ENCODE results near the gene PRKCE.
A peak's percentile ranks its signal among the peaks of the same experiment; 100 is the strongest.

Gene PRKCE

GRCh38 chr2:46034535-46034934 lies 383.1 kb downstream of the PRKCE start:
- H3K4me3 ChIP-seq (ENCODE audit: low read length in 2 of 2): no peak overlapping the region
- peaks cover 4 to 10% of the 10 kb centered on the region in 2 donors for H3K4me1 ChIP-seq (ENCODE audit: control insufficient read depth in 2 of 2, insufficient read depth in 2 of 2, low read length in 2 of 2)
- no peak overlapping the region for H3K9ac ChIP-seq (ENCODE audit: low read depth in 1 of 2, low read length in 2 of 2)
- H3K36me3 ChIP-seq (ENCODE audit: control insufficient read depth in 2 of 2, insufficient read depth in 2 of 2, low read length in 2 of 2): no peaks in the 10 kb centered on the region
- H3K9me3 ChIP-seq (ENCODE audit: control insufficient read depth in 2 of 2, low read length in 2 of 2): no peaks in the 10 kb centered on the region
- no peak overlapping the region for H3K27ac ChIP-seq (ENCODE audit: low read depth in 2 of 2, low read length in 2 of 2)
- no peaks in the 10 kb centered on the region for H3K27me3 ChIP-seq (ENCODE audit: control insufficient read depth in 2 of 2, insufficient read depth in 2 of 2, low read length in 2 of 2)

GRCh38 chr2:46036929-46037328 lies 385.5 kb downstream of the PRKCE start:
- H3K9ac ChIP-seq (ENCODE audit: low read depth in 1 of 2, low read length in 2 of 2): no peak overlapping the region
- H3K36me3 ChIP-seq (ENCODE audit: control insufficient read depth in 2 of 2, insufficient read depth in 2 of 2, low read length in 2 of 2): no peaks in the 10 kb centered on the region
- H3K27me3 ChIP-seq (ENCODE audit: control insufficient read depth in 2 of 2, insufficient read depth in 2 of 2, low read length in 2 of 2): no peaks in the 10 kb centered on the region
- peaks cover 10 to 26% of the 10 kb centered on the region in 2 donors for H3K4me1 ChIP-seq (ENCODE audit: control insufficient read depth in 2 of 2, insufficient read depth in 2 of 2, low read length in 2 of 2)
- no peak overlapping the region for H3K4me3 ChIP-seq (ENCODE audit: low read length in 2 of 2)
- peak overlapping the region; percentile 29 to 35 for H3K27ac ChIP-seq (ENCODE audit: low read depth in 2 of 2, low read length in 2 of 2)
- H3K9me3 ChIP-seq (ENCODE audit: control insufficient read depth in 2 of 2, low read length in 2 of 2): no peaks in the 10 kb centered on the region

- no peak overlapping the region for H3K4me3 ChIP-seq (ENCODE audit: low read length in 2 of 2)
- no peaks in the 10 kb centered on the region for H3K27me3 ChIP-seq (ENCODE audit: control insufficient read depth in 2 of 2, insufficient read depth in 2 of 2, low read length in 2 of 2)
- no peak overlapping the region for H3K9ac ChIP-seq (ENCODE audit: low read depth in 1 of 2, low read length in 2 of 2)
- H3K27ac ChIP-seq (ENCODE audit: low read depth in 2 of 2, low read length in 2 of 2): no peak overlapping the region
- no peaks in the 10 kb centered on the region for H3K36me3 ChIP-seq (ENCODE audit: control insufficient read depth in 2 of 2, insufficient read depth in 2 of 2, low read length in 2 of 2)
- H3K9me3 ChIP-seq (ENCODE audit: control insufficient read depth in 2 of 2, low read length in 2 of 2): no peaks in the 10 kb centered on the region
- H3K4me1 ChIP-seq (ENCODE audit: control insufficient read depth in 2 of 2, insufficient read depth in 2 of 2, low read length in 2 of 2): peaks cover 10 to 34% of the 10 kb centered on the region in 2 donors
These were observed 388.2 kb downstream of the PRKCE start for GRCh38 chr2:46039543-46040303.

- Histone ChIP-seq H3K4me1 (ENCODE audit: control insufficient read depth in 2 of 2, insufficient read depth in 2 of 2, low read length in 2 of 2) (peaks cover 10 to 34% of the 10 kb centered on the region in 2 donors), H3K27ac (ENCODE audit: low read depth in 2 of 2, low read length in 2 of 2) (no peak overlapping the region)
These were observed 389.2 kb downstream of the PRKCE start for GRCh38 chr2:46040563-46041155.

GRCh38 chr2:46041434-46041833 lies 390.0 kb downstream of the PRKCE start:
- Histone ChIP-seq H3K4me3 (ENCODE audit: low read length in 2 of 2) (no peak overlapping the region), H3K27ac (ENCODE audit: low read depth in 2 of 2, low read length in 2 of 2) (peak overlapping the region in 1 of 2 donors; percentile 15), H3K9ac (ENCODE audit: low read depth in 1 of 2, low read length in 2 of 2) (no peak overlapping the region), H3K27me3 (ENCODE audit: control insufficient read depth in 2 of 2, insufficient read depth in 2 of 2, low read length in 2 of 2) (no peaks in the 10 kb centered on the region), H3K36me3 (ENCODE audit: control insufficient read depth in 2 of 2, insufficient read depth in 2 of 2, low read length in 2 of 2) (no peaks in the 10 kb centered on the region), H3K4me1 (ENCODE audit: control insufficient read depth in 2 of 2, insufficient read depth in 2 of 2, low read length in 2 of 2) (peaks cover 10 to 34% of the 10 kb centered on the region in 2 donors), H3K9me3 (ENCODE audit: control insufficient read depth in 2 of 2, low read length in 2 of 2) (no peaks in the 10 kb centered on the region)

More at GRCh38 chr2:46040563-46041155, 389.2 kb downstream of the PRKCE start:
- Histone ChIP-seq H3K9ac (ENCODE audit: low read depth in 1 of 2, low read length in 2 of 2) (no peak overlapping the region), H3K36me3 (ENCODE audit: control insufficient read depth in 2 of 2, insufficient read depth in 2 of 2, low read length in 2 of 2) (no peaks in the 10 kb centered on the region), H3K4me3 (ENCODE audit: low read length in 2 of 2) (no peak overlapping the region), H3K27me3 (ENCODE audit: control insufficient read depth in 2 of 2, insufficient read depth in 2 of 2, low read length in 2 of 2) (no peaks in the 10 kb centered on the region), H3K9me3 (ENCODE audit: control insufficient read depth in 2 of 2, low read length in 2 of 2) (no peaks in the 10 kb centered on the region)

- Histone ChIP-seq H3K9ac (ENCODE audit: low read depth in 1 of 2, low read length in 2 of 2) (no peak overlapping the region), H3K27me3 (ENCODE audit: control insufficient read depth in 2 of 2, insufficient read depth in 2 of 2, low read length in 2 of 2) (no peaks in the 10 kb centered on the region), H3K4me3 (ENCODE audit: low read length in 2 of 2) (no peak overlapping the region), H3K27ac (ENCODE audit: low read depth in 2 of 2, low read length in 2 of 2) (peak overlapping the region in 1 of 2 donors; percentile 42), H3K9me3 (ENCODE audit: control insufficient read depth in 2 of 2, low read length in 2 of 2) (no peaks in the 10 kb centered on the region), H3K4me1 (ENCODE audit: control insufficient read depth in 2 of 2, insufficient read depth in 2 of 2, low read length in 2 of 2) (peaks cover 10 to 34% of the 10 kb centered on the region in 2 donors), H3K36me3 (ENCODE audit: control insufficient read depth in 2 of 2, insufficient read depth in 2 of 2, low read length in 2 of 2) (no peaks in the 10 kb centered on the region)
These were observed 390.7 kb downstream of the PRKCE start for GRCh38 chr2:46042207-46042637.

GRCh38 chr2:46042711-46043110 lies 391.2 kb downstream of the PRKCE start:
- no peak overlapping the region for H3K4me3 ChIP-seq (ENCODE audit: low read length in 2 of 2)
- no peak overlapping the region for H3K9ac ChIP-seq (ENCODE audit: low read depth in 1 of 2, low read length in 2 of 2)
- H3K4me1 ChIP-seq (ENCODE audit: control insufficient read depth in 2 of 2, insufficient read depth in 2 of 2, low read length in 2 of 2): peaks cover 10 to 34% of the 10 kb centered on the region in 2 donors
- H3K9me3 ChIP-seq (ENCODE audit: control insufficient read depth in 2 of 2, low read length in 2 of 2): no peaks in the 10 kb centered on the region
- no peak overlapping the region for H3K27ac ChIP-seq (ENCODE audit: low read depth in 2 of 2, low read length in 2 of 2)
- no peaks in the 10 kb centered on the region for H3K36me3 ChIP-seq (ENCODE audit: control insufficient read depth in 2 of 2, insufficient read depth in 2 of 2, low read length in 2 of 2)
- H3K27me3 ChIP-seq (ENCODE audit: control insufficient read depth in 2 of 2, insufficient read depth in 2 of 2, low read length in 2 of 2): no peaks in the 10 kb centered on the region

GRCh38 chr2:46045888-46046287 lies 394.4 kb downstream of the PRKCE start:
- Histone ChIP-seq H3K27ac (ENCODE audit: low read depth in 2 of 2, low read length in 2 of 2) (no peak overlapping the region), H3K9me3 (ENCODE audit: control insufficient read depth in 2 of 2, low read length in 2 of 2) (no peaks in the 10 kb centered on the region), H3K4me3 (ENCODE audit: low read length in 2 of 2) (no peak overlapping the region)

GRCh38 chr2:46047290-46047689 lies 395.8 kb downstream of the PRKCE start:
- Histone ChIP-seq H3K4me1 (ENCODE audit: control insufficient read depth in 2 of 2, insufficient read depth in 2 of 2, low read length in 2 of 2) (peaks cover 0 to 9% of the 10 kb centered on the region in 2 donors), H3K4me3 (ENCODE audit: low read length in 2 of 2) (no peak overlapping the region), H3K9me3 (ENCODE audit: control insufficient read depth in 2 of 2, low read length in 2 of 2) (no peaks in the 10 kb centered on the region), H3K27ac (ENCODE audit: low read depth in 2 of 2, low read length in 2 of 2) (no peak overlapping the region), H3K27me3 (ENCODE audit: control insufficient read depth in 2 of 2, insufficient read depth in 2 of 2, low read length in 2 of 2) (no peaks in the 10 kb centered on the region), H3K36me3 (ENCODE audit: control insufficient read depth in 2 of 2, insufficient read depth in 2 of 2, low read length in 2 of 2) (no peaks in the 10 kb centered on the region), H3K9ac (ENCODE audit: low read depth in 1 of 2, low read length in 2 of 2) (no peak overlapping the region)

More at GRCh38 chr2:46045888-46046287, 394.4 kb downstream of the PRKCE start:
- Histone ChIP-seq H3K27me3 (ENCODE audit: control insufficient read depth in 2 of 2, insufficient read depth in 2 of 2, low read length in 2 of 2) (no peaks in the 10 kb centered on the region), H3K4me1 (ENCODE audit: control insufficient read depth in 2 of 2, insufficient read depth in 2 of 2, low read length in 2 of 2) (peaks cover 6 to 20% of the 10 kb centered on the region in 2 donors), H3K36me3 (ENCODE audit: control insufficient read depth in 2 of 2, insufficient read depth in 2 of 2, low read length in 2 of 2) (no peaks in the 10 kb centered on the region), H3K9ac (ENCODE audit: low read depth in 1 of 2, low read length in 2 of 2) (no peak overlapping the region)

GRCh38 chr2:46048693-46049092 lies 397.2 kb downstream of the PRKCE start:
- H3K4me3 ChIP-seq (ENCODE audit: low read length in 2 of 2): no peak overlapping the region

More at GRCh38 chr2:46048693-46049092, 397.2 kb downstream of the PRKCE start:
- Histone ChIP-seq H3K36me3 (ENCODE audit: control insufficient read depth in 2 of 2, insufficient read depth in 2 of 2, low read length in 2 of 2) (no peaks in the 10 kb centered on the region), H3K4me1 (ENCODE audit: control insufficient read depth in 2 of 2, insufficient read depth in 2 of 2, low read length in 2 of 2) (peaks cover 0 to 4% of the 10 kb centered on the region in 2 donors), H3K27me3 (ENCODE audit: control insufficient read depth in 2 of 2, insufficient read depth in 2 of 2, low read length in 2 of 2) (no peaks in the 10 kb centered on the region), H3K9me3 (ENCODE audit: control insufficient read depth in 2 of 2, low read length in 2 of 2) (no peaks in the 10 kb centered on the region), H3K9ac (ENCODE audit: low read depth in 1 of 2, low read length in 2 of 2) (no peak overlapping the region), H3K27ac (ENCODE audit: low read depth in 2 of 2, low read length in 2 of 2) (no peak overlapping the region)
